NCI-H524 (cell line): Measurements from ENCODE around the gene NFIA.
A peak's percentile ranks its signal among the peaks of the same experiment; 100 is the strongest.

Experiments
- DNase-seq, 2 experiments: peaks; one replicate each; lab custom pipeline; 2025; lab: John Stamatoyannopoulos, UW

Gene NFIA

GRCh38 chr1:61215676-61216289 is 133.4 kb downstream of the NFIA start:
- no peak for DNase-seq

GRCh38 chr1:61220536-61220935 is 138.2 kb downstream of the NFIA start:
- DNase-seq = no peak

GRCh38 chr1:61221642-61222041 is 139.3 kb downstream of the NFIA start:
- no peak for DNase-seq

GRCh38 chr1:61222240-61222639 is 139.9 kb downstream of the NFIA start:
- DNase-seq = no peak

GRCh38 chr1:61223140-61223539 is 140.8 kb downstream of the NFIA start:
- DNase-seq = no peak

GRCh38 chr1:61224609-61225008 is 142.2 kb downstream of the NFIA start:
- peak; percentile 83 for DNase-seq

GRCh38 chr1:61225478-61225877 is 143.1 kb downstream of the NFIA start:
- no peak for DNase-seq

- DNase-seq = peak; percentile 85 to 96
Observed at GRCh38 chr1:61226791-61227567, 144.6 kb downstream of the NFIA start.

- peak; percentile 85 to 95 for DNase-seq
Observed at GRCh38 chr1:61227857-61228550, 145.6 kb downstream of the NFIA start.

GRCh38 chr1:61230523-61230922 is 148.2 kb downstream of the NFIA start:
- no peak for DNase-seq

GRCh38 chr1:61231795-61232194 is 149.4 kb downstream of the NFIA start:
- no peak for DNase-seq

GRCh38 chr1:61233121-61233660 is 150.8 kb downstream of the NFIA start:
- no peak for DNase-seq

- DNase-seq = no peak
Observed at GRCh38 chr1:61234587-61234919, 152.2 kb downstream of the NFIA start.

GRCh38 chr1:61237147-61237546 is 154.8 kb downstream of the NFIA start:
- DNase-seq = peak in 1 of 2 experiments; percentile 46

GRCh38 chr1:61237659-61238358 is 155.4 kb downstream of the NFIA start:
- DNase-seq = peak in 1 of 2 experiments; percentile 65

GRCh38 chr1:61238359-61238665 is 156.0 kb downstream of the NFIA start:
- DNase-seq = no peak

- DNase-seq = no peak
Observed at GRCh38 chr1:61240878-61241277, 158.5 kb downstream of the NFIA start.

GRCh38 chr1:61241411-61241838 is 159.1 kb downstream of the NFIA start:
- no peak for DNase-seq

GRCh38 chr1:61241973-61242381 is 159.6 kb downstream of the NFIA start:
- no peak for DNase-seq

GRCh38 chr1:61244114-61244513 is 161.8 kb downstream of the NFIA start:
- DNase-seq = no peak

GRCh38 chr1:61245696-61246400 is 163.5 kb downstream of the NFIA start:
- DNase-seq = no peak
